ENCODE results near the gene MRPL22. TPM values are rescaled to one million over a fixed set of nuclear protein-coding genes. Genes with fewer than 3 reads are reported as not detected.
A peak's percentile ranks its signal among the peaks of the same experiment; 100 is the strongest.

MRPL22 gene
- total and polyA plus RNA-seq, 2 donors (not counting 3 experiments of a cell fraction or from before 2014, with no cell fraction given) = 66.9 to 112 TPM

DNA sequence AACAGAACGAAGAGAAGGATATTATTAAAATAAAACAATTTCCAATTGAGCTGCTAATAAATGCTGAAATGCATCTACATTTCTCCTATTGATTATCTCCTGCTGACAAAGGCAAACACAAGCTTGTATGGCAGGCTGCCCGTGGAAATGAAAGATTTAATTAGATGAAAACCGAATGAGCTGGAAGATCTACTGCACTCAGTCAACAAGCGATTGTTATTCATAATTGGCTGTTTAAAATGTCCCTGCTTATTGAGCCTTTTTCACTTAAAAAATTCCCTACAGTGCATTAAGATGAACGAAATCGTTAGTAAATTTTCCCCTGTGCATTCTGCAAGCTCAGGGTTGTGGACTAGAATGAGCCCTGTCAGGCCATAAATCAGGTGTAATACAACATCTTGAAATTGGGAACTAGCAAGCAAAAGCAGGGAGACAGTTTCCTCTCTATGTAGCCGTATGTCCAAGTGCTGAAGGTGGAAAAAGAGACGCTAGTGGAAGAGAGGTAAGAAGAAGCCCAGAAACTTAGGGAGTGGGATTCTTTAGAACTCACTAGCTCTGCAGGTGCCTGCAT lies 44.2 kb downstream of the MRPL22 start:
- dilution Hi-C loops (cut with MboI; ENCODE audit: extremely low pct_ligation_motif_present, low sequenced_read_pairs) = no loop called here
- intact Hi-C loops (cut with micrococcal nuclease) = loop anchor here (1.0 to 5.0 kb wide), 2 partner anchors 19 to 162 kb away; no protein-coding TSS in a partner anchor
- Histone ChIP-seq H3K4me2 (ENCODE audit: insufficient read depth, low read length) (no peak overlapping the region), H3K27ac (ENCODE audit: insufficient read depth, low read depth, low read length) (no peak overlapping the region), H3K9ac (replicated peaks; ENCODE audit: extremely low read depth, insufficient read depth, low read length) (no peak overlapping the region), H2AFZ (ENCODE audit: low read depth, low read length) (no peak overlapping the region), H3K79me2 (ENCODE audit: control insufficient read depth, insufficient read depth, low read length) (no peaks in the 10 kb centered on the region), H3K4me3 (replicated peaks in 1 of 3; ENCODE audit: insufficient read depth in 1 of 3, low read depth in 1 of 3, low read length in 3 of 3) (no peak overlapping the region), H3K4me1 (ENCODE audit: control insufficient read depth, extremely low read depth, insufficient read depth, low read length) (peaks cover 7% of the 10 kb centered on the region), H3K9me3 (replicated peaks; ENCODE audit: control insufficient read depth, insufficient read depth, low read length) (no peaks in the 10 kb centered on the region), H3K36me3 (ENCODE audit: control insufficient read depth in 2 of 2, extremely low read depth in 1 of 2, insufficient read depth in 2 of 2, low read length in 2 of 2) (no peaks in the 10 kb centered on the region), H3K27me3 (ENCODE audit: control insufficient read depth in 2 of 2, insufficient read depth in 2 of 2, low read length in 2 of 2) (no peaks in the 10 kb centered on the region), H3K9me1 (replicated peaks; ENCODE audit: control insufficient read depth, extremely low read depth, insufficient read depth, low read length) (no peaks in the 10 kb centered on the region), H4K20me1 (replicated peaks; ENCODE audit: control insufficient read depth, extremely low read depth, insufficient read depth, low read length) (no peaks in the 10 kb centered on the region)
- CTCF ChIA-PET = interaction anchor here (1.1 to 3.5 kb wide), 4 partner anchors 12 to 43 kb away, joined by 3 to 27 read pairs (median 7); no protein-coding TSS in a partner anchor
- POLR2A ChIA-PET = no interaction called here
- peak; percentile 15 for FAIRE-seq
- DNase-seq (ENCODE audit: low read depth, low spot score) = no peak
- TF ChIP-seq POLR2AphosphoS5 (IDR thresholded peaks at IDR 0.05; ENCODE audit: insufficient read depth, low read depth, low read length) (no peak), JUN (IDR thresholded peaks at IDR 0.05; ENCODE audit: borderline replicate concordance, insufficient read depth, insufficient read length, low read depth) (no peak), FOS (IDR thresholded peaks at IDR 0.05; ENCODE audit: borderline replicate concordance, insufficient read depth, low read length) (no peak), GATA2 (IDR thresholded peaks at IDR 0.05; ENCODE audit: insufficient read depth, insufficient read length, low read depth, low read length) (no peak), MYC (IDR thresholded peaks at IDR 0.05; ENCODE audit: low read depth, low read length) (no peak), EZH2 (IDR thresholded peaks at IDR 0.05; ENCODE audit: borderline replicate concordance, low read depth, low read length, severe bottlenecking) (no peak), POLR2A (IDR thresholded peaks at IDR 0.05; ENCODE audit: low read depth, low read length) (no peak)
- TF ChIP-seq, protein P1, sequence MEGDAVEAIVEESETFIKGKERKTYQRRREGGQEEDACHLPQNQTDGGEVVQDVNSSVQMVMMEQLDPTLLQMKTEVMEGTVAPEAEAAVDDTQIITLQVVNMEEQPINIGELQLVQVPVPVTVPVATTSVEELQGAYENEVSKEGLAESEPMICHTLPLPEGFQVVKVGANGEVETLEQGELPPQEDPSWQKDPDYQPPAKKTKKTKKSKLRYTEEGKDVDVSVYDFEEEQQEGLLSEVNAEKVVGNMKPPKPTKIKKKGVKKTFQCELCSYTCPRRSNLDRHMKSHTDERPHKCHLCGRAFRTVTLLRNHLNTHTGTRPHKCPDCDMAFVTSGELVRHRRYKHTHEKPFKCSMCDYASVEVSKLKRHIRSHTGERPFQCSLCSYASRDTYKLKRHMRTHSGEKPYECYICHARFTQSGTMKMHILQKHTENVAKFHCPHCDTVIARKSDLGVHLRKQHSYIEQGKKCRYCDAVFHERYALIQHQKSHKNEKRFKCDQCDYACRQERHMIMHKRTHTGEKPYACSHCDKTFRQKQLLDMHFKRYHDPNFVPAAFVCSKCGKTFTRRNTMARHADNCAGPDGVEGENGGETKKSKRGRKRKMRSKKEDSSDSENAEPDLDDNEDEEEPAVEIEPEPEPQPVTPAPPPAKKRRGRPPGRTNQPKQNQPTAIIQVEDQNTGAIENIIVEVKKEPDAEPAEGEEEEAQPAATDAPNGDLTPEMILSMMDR (IDR thresholded peaks at IDR 0.05; ENCODE audit: extremely low read depth in 1 of 2, insufficient read depth in 1 of 2, low read depth in 1 of 2, low read length in 2 of 2) = no peak
- TF ChIP-seq, protein P2, sequence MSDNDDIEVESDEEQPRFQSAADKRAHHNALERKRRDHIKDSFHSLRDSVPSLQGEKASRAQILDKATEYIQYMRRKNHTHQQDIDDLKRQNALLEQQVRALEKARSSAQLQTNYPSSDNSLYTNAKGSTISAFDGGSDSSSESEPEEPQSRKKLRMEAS (IDR thresholded peaks at IDR 0.05; ENCODE audit: insufficient read depth, insufficient read length) = no peak
- BruUV-seq (replicated peaks) = no TSS peak

Data from endothelial cell of umbilical vein (primary cell).